Activated CD4-positive, alpha-beta T cell treated with anti-CD3 and anti-CD28 coated beads, Interleukin-2, amount 50 U/mL, for 4 hours (primary cell): ENCODE data around the gene GNAT3.

Experiments
- DNase-seq, 2 experiments: peaks; one replicate each; pipeline ENCODE4 v3.0.0-alpha.2; 2020

GNAT3 gene

GRCh38 chr7:80460857-80461256 is 51.0 kb downstream of the GNAT3 start:
- DNase-seq, result no peak

- DNase-seq, result no peak
Measured at GRCh38 chr7:80459776-80460510, 51.9 kb downstream of the GNAT3 start.

DNA sequence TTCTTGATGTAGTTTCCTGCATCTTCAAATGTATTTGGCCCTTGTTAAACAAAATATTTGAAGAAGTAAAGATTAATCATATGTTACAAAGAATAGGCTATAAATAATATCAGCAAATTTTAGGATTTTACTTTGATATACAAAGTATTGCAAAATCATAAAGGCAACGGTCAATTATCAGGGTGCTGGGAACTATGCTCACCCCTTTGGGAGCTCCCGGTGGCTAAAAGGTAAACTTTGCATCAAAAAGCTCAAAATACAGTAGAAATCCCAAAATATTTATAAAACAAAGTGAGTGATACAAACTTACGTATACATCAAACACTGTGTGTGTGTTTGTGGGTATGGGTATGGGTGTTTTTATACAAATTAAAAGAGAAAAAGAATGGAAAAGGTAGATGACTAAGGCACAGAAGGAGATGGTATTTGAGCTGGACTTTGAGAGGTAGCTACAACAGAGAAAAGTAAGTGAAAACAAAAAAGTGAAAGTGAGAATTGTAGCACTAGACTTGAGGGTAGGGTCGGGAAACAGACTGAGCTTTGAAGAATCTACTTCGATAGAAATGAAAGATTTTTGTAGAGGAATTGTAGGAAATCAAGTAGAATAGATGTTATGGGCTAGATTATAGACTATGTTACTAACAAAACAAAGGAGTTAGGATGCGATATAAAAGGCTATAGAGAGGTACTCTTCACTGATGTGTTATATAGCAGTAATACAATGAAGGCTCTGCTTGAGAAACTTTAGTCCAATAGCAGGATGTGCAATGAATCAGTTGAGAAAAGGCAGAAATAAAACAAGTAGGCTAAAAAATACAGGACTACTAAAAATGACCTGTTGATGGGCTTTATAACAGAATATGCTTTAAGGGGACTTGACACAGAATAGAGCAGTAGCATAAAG is 52.8 kb downstream of the GNAT3 start:
- no peak for DNase-seq

DNA sequence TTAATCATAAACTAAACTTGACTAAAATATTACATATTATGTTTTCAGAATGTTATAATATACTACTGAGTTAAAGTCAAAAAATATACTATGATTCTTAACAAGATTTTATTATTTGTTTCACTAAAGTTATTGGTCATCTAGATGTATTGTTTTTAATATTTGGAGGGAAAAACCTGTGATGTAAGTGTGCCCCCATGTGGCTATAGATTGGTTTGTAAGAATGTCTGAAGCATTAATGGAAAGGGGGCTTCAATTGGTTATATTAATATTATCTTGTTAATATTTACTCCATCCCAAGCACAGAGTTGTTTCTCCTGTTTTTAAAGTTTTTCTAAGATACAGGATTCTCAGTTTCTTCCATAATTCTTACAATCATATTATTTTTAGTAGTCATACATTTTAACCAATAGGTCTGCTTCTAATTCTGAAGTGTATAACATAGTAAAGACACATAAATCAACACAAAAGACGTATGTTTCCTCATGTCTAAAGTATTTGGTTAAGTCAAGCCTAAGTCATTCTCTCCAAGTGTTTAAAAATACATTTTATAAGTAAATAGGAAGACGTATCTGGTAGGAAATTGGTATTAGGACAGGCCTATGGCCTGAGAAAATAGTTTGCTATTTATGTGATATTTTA is 58.0 kb downstream of the GNAT3 start:
- no peak for DNase-seq

DNA sequence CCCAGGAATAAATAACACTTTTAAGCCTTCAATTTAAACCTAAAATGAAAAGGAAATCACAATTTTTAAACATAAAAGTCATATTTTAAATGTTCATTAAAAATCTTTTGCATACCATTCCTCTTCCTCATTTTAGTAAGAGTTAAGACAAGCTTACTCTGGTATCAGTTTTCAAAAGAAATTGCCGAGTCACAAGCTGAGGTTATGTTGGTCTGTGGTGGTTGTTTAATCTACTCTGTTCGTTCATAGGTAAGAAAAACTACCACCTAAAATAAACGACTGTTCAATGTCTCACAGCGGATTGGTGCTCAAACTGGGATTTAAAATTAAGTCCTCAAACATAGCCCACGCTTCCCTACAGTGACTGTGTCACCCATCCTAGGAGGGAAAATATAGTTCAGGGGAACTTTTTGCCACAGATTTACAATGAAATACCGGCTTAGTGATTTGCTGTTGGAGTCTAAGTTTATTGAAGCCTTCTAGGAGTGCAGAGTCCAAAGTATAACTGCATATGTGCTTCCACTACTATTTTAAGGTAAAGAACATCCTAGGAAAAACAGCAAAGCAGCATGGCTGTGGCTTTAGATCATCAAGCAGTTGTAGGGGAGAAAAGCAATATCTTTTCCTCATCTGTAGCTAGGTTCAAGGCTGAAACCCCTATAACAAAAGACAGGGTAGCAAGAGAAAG is 61.1 kb downstream of the GNAT3 start:
- no peak for DNase-seq

DNA sequence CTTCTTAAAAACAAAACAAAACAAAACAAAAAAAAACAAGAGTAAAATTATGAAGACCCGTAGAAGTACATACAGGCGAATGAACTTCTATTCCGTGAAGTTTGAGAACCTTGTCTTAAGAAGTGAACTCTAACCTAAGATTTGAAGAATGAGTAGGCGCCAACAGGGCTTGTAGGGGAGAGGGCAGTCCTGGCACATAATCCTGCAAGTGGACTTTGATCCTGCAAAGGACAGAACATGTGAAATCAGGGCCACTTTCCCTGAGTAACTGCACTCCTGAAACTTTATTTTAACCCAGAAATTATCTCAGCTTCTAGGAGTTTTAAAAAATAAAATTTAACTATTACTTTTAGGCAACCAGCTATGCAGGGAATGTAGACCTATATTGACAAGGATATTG is 62.0 kb downstream of the GNAT3 start:
- DNase-seq, result no peak

- no peak for DNase-seq
Measured at GRCh38 chr7:80445351-80445750, 66.5 kb downstream of the GNAT3 start.

- DNase-seq, result no peak
Measured at GRCh38 chr7:80444811-80445210, 67.1 kb downstream of the GNAT3 start.

DNA sequence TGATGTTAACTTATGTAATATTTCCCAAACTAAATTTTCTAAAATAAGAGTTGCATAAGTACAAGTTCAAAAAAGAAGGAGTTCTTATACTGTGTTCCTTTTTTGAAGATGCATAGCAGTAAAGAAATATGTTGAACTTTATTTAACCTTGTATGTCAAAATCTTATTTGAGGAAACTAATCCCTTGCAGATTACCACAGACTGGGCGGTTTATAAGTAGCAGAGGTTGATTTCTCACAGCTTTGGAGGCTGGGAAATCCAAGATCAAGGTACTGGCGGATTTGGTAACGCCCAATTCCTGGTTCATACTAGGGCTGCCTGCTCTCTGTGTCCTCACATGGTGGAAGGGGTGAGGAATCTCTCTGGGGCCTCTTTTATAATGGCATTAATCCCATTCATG is 68.5 kb downstream of the GNAT3 start:
- no peak for DNase-seq

DNA sequence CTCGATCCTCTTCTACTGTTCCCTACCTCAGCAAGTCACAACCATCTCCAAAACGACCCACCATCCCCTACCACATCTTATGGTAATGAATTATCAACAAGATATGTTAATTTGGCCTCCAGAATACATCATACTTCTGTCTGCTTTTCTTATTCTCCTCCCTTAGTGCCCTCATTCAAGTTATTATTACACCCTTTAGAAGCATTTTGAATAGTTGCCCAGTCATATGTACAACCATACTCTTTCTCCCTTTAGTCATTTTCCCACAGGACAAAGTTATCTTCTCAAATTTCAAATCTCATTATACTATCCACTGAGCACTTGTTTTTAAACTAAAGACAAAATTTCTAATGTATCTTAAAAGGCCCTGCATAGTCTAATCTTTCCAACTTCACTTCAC is 71.0 kb downstream of the GNAT3 start:
- no peak for DNase-seq

GRCh38 chr7:80439894-80440821 is 71.7 kb downstream of the GNAT3 start:
- DNase-seq, result no peak

GRCh38 chr7:80435521-80435920 is 76.3 kb downstream of the GNAT3 start:
- no peak for DNase-seq

- DNase-seq, result no peak
Measured at GRCh38 chr7:80434047-80434446, 77.8 kb downstream of the GNAT3 start.

GRCh38 chr7:80432166-80432565 is 79.7 kb downstream of the GNAT3 start:
- no peak for DNase-seq

GRCh38 chr7:80429181-80429580 is 82.7 kb downstream of the GNAT3 start:
- DNase-seq, result no peak

DNA sequence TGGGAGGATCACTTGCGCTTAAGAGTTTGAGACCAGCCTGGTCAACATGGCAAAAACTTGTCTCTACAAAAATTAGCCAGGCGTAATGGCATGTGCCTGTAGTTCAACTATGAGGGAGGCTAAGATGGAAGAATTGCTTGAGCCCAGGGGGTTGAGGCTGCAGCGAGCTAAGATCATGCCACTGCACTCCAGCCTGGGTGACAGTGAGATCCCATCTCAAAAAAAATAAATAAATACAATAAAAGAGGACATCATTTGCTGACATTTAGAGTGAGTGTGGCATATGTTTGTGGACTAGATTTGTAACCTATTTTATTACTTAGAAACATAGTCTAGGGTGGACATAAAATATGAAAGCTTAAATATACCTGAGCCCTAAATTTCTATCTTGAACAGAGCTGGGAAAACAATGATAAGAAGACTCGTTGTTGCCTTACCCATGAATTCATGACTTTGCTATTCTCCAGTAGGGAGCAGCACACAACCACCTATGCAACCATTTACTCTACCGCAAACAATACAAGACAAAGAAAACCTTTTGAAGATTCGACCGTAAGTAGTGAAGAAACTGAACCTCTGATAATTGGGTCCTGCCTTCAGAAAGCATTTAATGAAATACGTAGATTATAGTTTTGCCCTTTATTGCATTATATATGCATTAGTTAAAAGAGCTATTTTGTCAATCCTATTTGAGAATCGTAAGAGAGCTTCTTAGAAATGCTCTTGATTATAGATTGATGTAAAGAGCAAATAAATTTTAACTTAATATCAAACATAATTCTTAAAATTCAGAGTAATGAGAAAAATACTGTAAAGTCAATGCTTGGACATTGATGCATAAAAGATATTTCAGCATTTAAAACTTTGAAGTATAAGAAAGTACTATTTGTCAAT is 83.5 kb downstream of the GNAT3 start:
- DNase-seq, result no peak

DNA sequence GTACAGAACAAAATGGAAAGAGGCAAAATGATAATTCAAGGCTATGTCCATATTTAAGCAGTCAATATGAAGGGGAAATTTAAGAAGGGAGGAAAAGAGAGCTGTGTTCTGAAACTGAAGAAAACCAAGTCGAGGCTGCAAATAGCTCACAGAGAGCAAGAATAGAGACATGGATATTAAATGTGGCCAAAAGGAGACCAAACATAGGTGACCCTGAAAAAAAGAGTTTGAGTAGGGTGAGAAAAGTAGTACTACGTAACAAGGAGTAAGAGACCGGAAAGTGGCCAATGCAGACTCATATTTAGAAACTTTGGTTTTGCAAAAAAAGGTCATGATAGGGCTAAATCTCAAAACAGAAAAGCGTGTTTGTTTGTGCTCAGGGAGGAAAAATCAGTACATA is 84.6 kb downstream of the GNAT3 start:
- DNase-seq, result no peak

DNA sequence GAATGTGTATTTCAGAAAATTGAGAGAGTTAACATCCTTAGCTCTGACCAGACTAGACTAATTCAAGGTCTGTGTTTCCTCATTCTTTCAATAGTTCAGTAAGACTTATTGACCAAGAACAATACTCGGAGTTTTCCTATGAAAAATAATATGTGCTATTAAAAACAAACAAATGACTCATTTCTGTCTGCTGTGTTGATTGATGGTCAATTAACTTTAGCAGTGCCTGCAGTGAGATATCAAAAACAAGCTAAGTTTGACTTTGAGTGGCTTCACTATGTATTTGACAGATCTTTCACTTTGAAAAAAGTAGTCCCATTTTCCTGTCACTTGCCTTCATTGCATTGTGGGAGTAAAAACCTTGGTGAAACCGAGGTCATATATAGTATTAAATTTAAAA is 91.0 kb downstream of the GNAT3 start:
- DNase-seq, result no peak

GRCh38 chr7:80417211-80417793 is 94.6 kb downstream of the GNAT3 start:
- no peak for DNase-seq

- DNase-seq, result no peak
Measured at GRCh38 chr7:80415522-80415921, 96.3 kb downstream of the GNAT3 start.

DNA sequence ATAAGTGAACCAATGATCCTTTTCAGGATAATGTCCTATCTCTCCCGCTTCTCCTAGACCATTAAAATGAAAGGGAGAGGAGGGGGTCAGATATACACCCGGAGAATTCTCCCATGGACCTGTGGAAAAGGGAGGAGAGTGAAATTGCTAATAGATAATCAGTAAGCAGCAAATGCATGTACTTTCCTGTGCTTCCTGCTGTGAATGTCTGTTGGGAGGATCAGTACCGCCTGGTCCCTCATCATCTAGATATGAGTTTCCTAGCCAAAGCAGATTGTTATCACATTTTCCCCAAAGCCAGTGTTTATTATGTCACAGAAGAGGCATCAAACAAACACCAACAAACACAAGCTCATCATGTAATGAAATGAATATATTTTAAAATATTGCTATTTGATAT is 96.8 kb downstream of the GNAT3 start:
- DNase-seq, result no peak
